ENCODE results near the gene ADAMTS18.

GRCh38 chr16:77317059-77317458, 117.8 kb downstream of the ADAMTS18 start:
- no peak for TF ChIP-seq TAF1 (conservative IDR thresholded peaks at IDR 0.05)
- no peak for TF ChIP-seq CTCF (IDR thresholded peaks at IDR 0.05; ENCODE audit: low read depth, low read length, missing input control)
- no peak for TF ChIP-seq REST (IDR thresholded peaks at IDR 0.05)
- no peak for TF ChIP-seq JUND (IDR thresholded peaks at IDR 0.05)
- no peak for TF ChIP-seq YY1 (IDR thresholded peaks at IDR 0.05)
- no peak for TF ChIP-seq SP1 (IDR thresholded peaks at IDR 0.05)
- TF ChIP-seq ATF3 (IDR thresholded peaks at IDR 0.05): no peak
- TF ChIP-seq FOXA2 (IDR thresholded peaks at IDR 0.05): no peak
- TF ChIP-seq RXRA (IDR thresholded peaks at IDR 0.05): no peak
- TF ChIP-seq MAX (IDR thresholded peaks at IDR 0.05): no peak
- TF ChIP-seq EGR1 (IDR thresholded peaks at IDR 0.05; ENCODE audit: low read depth in 2 of 2): no peak
- TF ChIP-seq FOXA1 (IDR thresholded peaks at IDR 0.05): no peak

Data from liver (tissue), 3 donors.